Measurements from ENCODE around the gene WWOX.

WWOX gene

DNA sequence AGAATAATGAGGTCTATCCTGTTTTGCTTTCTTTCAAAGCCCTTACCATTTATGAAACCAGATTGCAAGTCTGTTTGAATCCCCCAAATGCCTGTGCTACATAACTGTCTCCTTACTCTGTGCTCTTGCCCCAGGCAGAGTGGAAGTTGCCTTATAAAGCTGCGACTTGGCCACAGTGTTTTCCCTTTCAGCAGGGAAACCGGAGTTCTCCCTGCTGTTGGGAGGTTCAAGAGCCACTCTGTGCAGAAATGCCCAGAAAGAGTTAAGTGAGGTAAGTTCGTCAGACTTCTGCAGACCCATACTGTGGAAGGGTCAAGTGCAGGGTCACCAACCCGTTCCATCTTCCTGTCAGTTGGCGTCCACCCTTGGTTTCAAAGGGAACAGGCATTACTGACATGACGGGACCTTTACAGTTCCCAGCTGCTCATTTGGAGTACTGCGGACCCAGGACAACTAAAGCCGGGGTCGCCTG, 508.9 kb downstream of the WWOX start:
- DNase-seq (ENCODE audit: low read depth, low spot score) = peak; percentile 40

DNA sequence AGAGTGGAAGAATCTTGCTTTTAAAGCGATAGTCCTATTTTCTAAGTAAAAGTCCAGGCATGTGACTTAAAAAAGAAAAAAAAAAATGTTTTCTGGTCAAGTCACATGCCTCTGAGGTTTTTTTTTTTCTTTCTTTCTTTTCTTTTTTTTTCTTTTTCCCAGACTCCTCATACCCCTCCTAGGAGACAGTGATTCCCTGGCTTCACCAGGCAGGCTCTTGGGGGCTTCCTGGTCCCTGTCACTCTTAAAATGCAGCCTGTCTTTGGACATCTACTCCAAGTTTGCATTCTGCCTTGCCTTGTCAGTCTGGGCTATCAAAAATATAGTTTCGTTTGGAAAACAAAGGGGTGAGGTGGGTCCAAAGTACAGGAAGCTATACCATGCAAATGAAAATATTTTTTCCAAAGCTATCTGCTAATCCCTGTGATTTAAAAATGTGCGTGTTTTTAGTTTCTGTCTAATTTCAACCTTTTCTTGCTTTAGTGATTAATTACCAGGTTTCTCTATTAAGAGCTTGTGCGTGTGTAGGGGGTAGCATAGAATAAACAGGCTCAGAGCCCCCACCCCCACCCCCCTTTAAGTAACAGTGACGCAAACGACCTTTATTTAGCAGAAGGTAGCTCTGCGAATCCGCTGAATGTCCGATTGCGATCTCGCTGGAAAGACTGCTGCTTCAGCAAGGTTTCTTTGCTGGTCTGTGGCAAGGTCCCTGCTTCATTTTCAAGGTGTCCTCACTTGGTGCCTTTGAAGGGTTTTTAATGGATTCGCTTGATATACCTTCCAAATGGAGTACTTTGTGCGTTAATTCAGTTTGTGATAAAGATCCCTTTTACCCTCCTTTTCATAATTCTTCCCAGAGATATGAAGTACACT, 510.2 kb downstream of the WWOX start:
- DNase-seq (ENCODE audit: low read depth, low spot score) = no peak

GRCh38 chr16:78611318-78611717, 511.9 kb downstream of the WWOX start:
- DNase-seq (ENCODE audit: low read depth, low spot score) = no peak

DNA sequence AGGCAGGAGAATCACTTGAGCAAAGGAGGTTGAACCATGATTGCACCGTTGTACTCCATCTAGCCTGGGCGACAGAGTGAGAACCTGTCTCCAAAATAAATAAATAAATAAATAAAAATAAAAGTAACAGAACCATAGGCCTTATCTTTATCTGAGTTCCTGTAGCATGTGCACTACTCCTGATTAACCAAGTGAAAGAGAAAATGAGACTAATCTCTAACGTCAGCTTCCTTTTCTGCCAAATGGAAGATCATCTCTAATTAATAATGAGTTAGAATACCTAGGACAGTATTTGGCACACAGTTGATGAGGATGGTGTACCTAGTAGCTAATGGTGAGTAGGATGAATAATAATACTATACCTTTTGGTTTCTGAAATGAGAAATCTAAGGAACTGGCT, 520.4 kb downstream of the WWOX start:
- DNase-seq (ENCODE audit: low read depth, low spot score) = no peak

DNA sequence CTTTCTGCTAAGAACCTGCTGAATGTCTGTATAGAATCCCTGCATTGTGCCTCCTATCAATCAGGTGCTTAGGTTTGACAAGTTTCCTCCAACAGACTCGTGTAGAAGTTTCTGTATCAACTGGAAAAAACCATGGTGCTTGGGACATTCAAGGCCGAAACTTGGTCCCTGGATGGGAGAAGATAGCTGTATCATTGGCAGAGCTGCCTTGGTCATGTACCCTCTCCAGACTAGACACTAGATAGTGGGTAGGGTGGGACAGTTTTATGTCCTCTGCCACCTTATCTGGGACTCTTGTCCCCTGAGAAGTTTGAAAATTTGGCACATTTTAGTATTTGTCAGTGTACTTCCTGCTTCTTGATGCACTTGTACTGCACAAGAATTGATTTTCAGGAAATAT, 520.8 kb downstream of the WWOX start:
- no peak for DNase-seq (ENCODE audit: low read depth, low spot score)

DNA sequence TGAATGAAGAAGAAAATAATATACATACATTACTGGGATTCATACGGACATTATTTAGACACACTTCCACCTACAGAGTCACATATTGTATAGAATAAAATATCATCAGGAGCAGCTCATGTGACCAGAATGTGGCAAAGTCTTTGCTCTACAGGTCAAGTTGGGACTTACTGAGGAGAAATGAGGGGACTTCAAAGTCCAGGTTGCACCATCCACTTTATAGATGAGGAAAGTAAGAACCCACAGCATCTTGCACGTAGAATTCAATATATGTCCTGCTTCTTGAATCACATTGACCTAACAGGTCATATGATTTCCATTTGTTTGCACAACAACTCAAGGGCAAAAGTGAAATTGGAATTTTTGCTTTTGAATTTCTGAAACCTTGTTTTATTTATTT, 524.3 kb downstream of the WWOX start:
- no peak for DNase-seq (ENCODE audit: low read depth, low spot score)

GRCh38 chr16:78624366-78624765, 524.9 kb downstream of the WWOX start:
- no peak for DNase-seq (ENCODE audit: low read depth, low spot score)

GRCh38 chr16:78628461-78629045, 529.1 kb downstream of the WWOX start:
- no peak for DNase-seq (ENCODE audit: low read depth, low spot score)

- no peak for DNase-seq (ENCODE audit: low read depth, low spot score)
These were observed 529.7 kb downstream of the WWOX start for GRCh38 chr16:78629173-78629572.

DNA sequence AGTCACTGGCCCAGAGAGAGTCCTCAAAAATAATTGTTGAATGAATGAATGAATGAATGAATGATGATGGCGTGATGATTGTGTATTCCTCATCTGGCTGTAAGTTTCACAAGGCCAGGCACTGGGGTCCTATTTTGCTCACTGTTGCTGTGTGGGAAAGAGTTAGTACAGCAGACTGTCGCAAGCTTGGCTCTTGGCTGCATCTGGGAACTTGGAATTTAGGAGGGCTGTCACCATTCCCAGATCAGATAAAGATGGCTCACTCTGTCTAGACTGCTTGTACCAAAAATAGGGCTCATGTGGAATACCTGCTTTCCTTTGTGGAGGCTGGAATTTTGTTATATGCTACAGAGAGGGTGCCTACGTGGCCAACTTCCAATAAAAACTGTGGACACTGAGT, 530.6 kb downstream of the WWOX start:
- DNase-seq (ENCODE audit: low read depth, low spot score) = no peak

- no peak for DNase-seq (ENCODE audit: low read depth, low spot score)
These were observed 534.1 kb downstream of the WWOX start for GRCh38 chr16:78633551-78633950.

DNA sequence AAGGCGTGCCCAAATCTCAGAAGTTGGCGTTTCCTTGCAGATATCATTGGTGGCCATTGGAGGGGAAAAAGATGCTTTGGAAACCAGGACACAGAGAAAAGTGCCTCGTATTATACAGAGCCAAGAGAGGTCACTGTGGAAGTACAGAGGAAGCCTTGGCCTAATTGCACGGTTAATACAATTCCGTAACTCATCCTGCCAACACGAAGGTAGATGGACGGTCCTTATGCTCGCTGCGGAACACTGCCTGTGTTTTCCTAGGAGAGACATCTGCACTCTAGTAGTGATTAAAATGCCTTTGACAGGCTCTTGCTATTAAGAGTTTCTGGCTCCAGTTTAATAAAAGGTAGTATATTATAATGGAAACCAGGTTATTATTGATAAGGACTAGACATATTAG, 536.4 kb downstream of the WWOX start:
- no peak for DNase-seq (ENCODE audit: low read depth, low spot score)

- DNase-seq (ENCODE audit: low read depth, low spot score) = peak; percentile 87
These were observed 538.9 kb downstream of the WWOX start for GRCh38 chr16:78638371-78638770.

DNA sequence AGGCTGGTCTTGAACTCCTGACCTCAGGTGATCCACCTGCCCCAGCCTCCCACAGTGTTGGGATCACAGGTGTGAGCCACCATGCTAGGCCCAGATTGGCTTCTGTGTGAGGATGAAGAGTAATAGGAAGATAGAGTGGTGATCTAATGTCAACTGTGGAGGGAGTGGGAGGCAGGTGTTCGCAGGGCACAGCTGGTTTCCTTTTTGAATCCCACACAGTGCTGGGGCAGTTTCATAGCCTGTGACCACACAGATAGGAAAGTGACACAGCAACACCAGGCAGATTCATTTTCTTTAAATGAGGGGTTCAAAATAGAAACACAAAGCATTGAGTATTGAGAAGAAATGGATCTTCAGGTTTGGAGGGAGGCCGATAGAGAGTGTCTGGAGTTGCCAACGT, 540.3 kb downstream of the WWOX start:
- no peak for DNase-seq (ENCODE audit: low read depth, low spot score)

- DNase-seq (ENCODE audit: low read depth, low spot score) = no peak
These were observed 541.4 kb downstream of the WWOX start for GRCh38 chr16:78640886-78641285.

GRCh38 chr16:78641433-78641832, 542.0 kb downstream of the WWOX start:
- no peak for DNase-seq (ENCODE audit: low read depth, low spot score)

- no peak for DNase-seq (ENCODE audit: low read depth, low spot score)
These were observed 543.3 kb downstream of the WWOX start for GRCh38 chr16:78642621-78643285.

DNA sequence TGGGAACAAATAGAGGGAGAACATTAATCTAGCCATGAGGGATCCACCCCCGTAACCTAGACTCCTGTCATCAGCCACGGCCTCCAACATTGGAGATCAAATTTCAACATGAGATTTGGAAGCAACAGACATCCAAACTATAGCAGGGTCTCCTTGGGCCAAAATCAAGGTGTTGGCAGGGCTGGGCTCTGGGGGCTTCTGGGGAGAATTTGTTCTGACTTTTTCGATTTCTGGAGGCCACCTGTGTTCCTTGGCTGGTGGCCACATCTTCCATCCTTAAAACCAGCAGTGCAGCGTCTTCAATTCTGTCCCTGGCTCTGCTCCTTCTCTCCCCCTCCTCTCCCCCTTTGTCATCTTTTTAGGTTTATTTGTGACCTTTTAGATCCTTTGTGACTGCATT, 546.2 kb downstream of the WWOX start:
- DNase-seq (ENCODE audit: low read depth, low spot score) = no peak

DNA sequence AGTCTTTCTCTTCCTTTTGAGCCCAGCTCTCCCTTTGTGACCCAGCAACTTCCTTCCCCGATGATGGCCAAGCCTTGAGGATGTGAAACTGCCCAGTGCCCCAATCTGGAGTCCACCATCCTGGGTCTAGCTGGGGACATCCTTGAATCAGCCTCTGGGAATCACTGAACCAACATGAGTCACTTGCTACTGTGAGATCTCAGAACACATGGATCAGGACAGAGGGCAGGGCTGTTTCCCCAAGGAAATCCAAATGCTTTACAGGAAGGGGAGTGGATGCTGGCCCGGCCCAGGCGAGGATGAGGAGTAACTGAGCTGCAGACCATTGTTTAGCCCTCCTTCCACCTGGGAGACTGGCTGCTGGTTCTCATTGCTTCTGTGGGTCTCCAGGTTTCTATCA, 547.6 kb downstream of the WWOX start:
- no peak for DNase-seq (ENCODE audit: low read depth, low spot score)

GRCh38 chr16:78647491-78647890, 548.0 kb downstream of the WWOX start:
- DNase-seq (ENCODE audit: low read depth, low spot score) = no peak

DNA sequence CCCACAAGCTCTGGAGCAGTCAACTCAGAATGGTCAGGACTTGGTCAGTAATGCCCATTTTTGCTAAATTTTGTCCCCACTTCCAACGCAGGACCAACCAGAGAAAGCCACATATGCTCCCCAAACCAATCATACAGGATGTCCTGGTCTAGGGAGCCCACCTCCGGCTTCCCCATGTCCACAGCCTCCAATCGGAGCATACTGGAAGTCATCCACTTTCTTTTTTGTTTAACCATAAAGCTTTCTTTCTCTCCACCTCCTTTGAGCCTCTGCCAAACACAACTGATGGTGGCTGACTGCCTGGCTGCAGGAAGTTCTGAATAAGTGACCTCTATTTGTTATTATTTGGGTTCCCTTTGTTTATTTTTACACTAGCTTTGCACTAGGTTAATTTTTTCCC, 549.1 kb downstream of the WWOX start:
- no peak for DNase-seq (ENCODE audit: low read depth, low spot score)

GRCh38 chr16:78650339-78651074, 551.1 kb downstream of the WWOX start:
- no peak for DNase-seq (ENCODE audit: low read depth, low spot score)

Measured in ELF-1 (cell line).